SKM-1 (cell line): ENCODE results near the gene PPM1E.

Source experiments
- DNase-seq: peaks from one replicate; lab custom pipeline; 2025; ENCODE audit not compliant: unreplicated experiment; lab: John Stamatoyannopoulos, UW

Gene PPM1E

DNA sequence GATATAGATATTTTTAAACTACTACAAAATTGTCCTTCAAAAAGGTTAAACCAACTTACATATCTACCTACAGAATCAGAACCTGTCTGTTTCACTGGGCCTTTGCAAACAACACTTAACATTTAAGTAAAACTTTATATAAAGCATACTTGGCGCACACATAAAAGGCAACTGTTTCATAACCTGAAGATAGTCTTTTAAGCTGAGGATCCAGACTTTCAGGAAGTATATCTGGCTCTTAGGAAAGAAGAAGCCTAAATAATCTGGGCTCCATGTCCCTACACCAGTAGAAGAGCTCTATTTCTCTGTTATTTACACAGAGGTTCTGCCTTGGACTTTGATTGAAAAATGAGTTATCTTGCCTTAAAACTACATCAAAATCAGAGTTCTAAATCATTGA lies 275.2 kb downstream of the PPM1E start:
- DNase-seq = no peak
